GM12875 (cell line): ENCODE measurements around the gene MLKL.

Source experiments
- H3K4me3 ChIP-seq: one replicate; pipeline ENCODE4 v1.5.1; 2011; ENCODE audit warnings: low read depth, low read length, control low read depth
- TF ChIP-seq, protein P1 (sequence below): IDR thresholded peaks from 2 replicates; pipeline ENCODE4 v1.5.1; 2011; ENCODE audit warnings: low read depth, mild to moderate bottlenecking, control low read depth, inconsistent platforms, low read length, moderate library complexity, borderline replicate concordance; ENCODE audit not compliant: insufficient read depth

Gene MLKL

GRCh38 chr16:74744566-74744965 is 43.9 kb upstream of the MLKL start:
- no peak overlapping the region for H3K4me3 ChIP-seq
- TF ChIP-seq, protein P1, sequence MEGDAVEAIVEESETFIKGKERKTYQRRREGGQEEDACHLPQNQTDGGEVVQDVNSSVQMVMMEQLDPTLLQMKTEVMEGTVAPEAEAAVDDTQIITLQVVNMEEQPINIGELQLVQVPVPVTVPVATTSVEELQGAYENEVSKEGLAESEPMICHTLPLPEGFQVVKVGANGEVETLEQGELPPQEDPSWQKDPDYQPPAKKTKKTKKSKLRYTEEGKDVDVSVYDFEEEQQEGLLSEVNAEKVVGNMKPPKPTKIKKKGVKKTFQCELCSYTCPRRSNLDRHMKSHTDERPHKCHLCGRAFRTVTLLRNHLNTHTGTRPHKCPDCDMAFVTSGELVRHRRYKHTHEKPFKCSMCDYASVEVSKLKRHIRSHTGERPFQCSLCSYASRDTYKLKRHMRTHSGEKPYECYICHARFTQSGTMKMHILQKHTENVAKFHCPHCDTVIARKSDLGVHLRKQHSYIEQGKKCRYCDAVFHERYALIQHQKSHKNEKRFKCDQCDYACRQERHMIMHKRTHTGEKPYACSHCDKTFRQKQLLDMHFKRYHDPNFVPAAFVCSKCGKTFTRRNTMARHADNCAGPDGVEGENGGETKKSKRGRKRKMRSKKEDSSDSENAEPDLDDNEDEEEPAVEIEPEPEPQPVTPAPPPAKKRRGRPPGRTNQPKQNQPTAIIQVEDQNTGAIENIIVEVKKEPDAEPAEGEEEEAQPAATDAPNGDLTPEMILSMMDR: no peak

- TF ChIP-seq, protein P1: no peak
- H3K4me3 ChIP-seq: no peak overlapping the region
Observed at GRCh38 chr16:74743668-74744299, 43.1 kb upstream of the MLKL start.

GRCh38 chr16:74743045-74743667 is 42.5 kb upstream of the MLKL start:
- no peak overlapping the region for H3K4me3 ChIP-seq
- TF ChIP-seq, protein P1: no peak

GRCh38 chr16:74742051-74742481 is 41.4 kb upstream of the MLKL start:
- TF ChIP-seq, protein P1: no peak
- no peak overlapping the region for H3K4me3 ChIP-seq

DNA sequence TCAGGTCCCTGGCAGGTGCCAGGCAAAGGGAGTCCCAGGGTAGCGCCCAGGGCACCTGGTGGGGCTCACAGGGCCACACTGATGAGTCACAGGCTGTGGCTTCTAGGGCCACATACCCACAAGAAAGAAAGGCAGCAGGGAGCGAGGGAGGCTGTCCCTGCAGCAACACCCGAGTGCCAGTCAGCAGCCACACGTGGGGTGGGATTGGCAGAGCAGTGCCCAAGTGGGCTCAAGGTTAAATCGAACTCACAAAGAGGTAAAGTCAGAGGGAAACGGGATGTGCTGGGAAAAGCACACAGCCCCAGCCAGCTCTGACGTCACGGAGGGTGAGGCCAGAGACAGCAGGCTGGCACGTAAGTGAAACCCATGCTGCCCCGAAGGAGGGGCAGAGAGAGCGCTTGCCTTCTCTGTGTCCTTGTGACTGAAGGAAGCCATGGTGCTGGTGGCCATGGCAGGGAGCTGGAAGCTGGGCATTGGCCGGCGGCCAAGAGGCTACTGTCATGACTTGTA is 40.2 kb upstream of the MLKL start:
- H3K4me3 ChIP-seq: no peak overlapping the region
- TF ChIP-seq, protein P1: no peak

DNA sequence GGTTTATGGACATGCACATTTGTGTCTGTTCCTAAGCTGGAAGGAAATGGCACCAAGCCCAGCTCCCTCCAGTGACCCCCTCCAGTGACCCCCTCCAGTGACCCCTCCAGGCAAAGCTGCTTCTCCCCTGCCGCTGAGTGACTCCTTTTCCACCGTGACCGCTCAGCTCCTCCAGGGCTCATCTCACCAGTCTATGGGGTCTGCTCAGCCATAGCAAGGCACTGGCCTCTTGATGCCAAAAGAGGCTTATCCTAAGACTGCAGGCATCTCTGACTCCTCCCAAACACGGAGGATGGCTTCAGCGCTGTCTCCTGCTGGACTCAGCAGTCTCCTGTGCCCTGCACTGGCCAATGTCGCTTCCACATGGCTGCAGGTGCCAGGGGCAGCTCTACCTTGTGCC is 38.6 kb upstream of the MLKL start:
- TF ChIP-seq, protein P1: no peak
- H3K4me3 ChIP-seq: no peak overlapping the region

- TF ChIP-seq, protein P1: no peak
- no peak overlapping the region for H3K4me3 ChIP-seq
Observed at GRCh38 chr16:74738816-74739215, 38.2 kb upstream of the MLKL start.
